ENCODE results near the gene ANP32E.

GRCh38 chr1:150262388-150263320 is 26.7 kb upstream of the ANP32E start:
- TF ChIP-seq RELA (CRISPR knock-in tag; IDR thresholded peaks at IDR 0.05) (no peak), ATF2 (CRISPR knock-in tag; IDR thresholded peaks at IDR 0.05) (no peak), CTCF (CRISPR knock-in tag; IDR thresholded peaks at IDR 0.05) (no peak), ZC3H4 (CRISPR knock-in tag; IDR thresholded peaks at IDR 0.05; ENCODE audit: borderline replicate concordance) (no peak), EP300 (IDR thresholded peaks at IDR 0.05; ENCODE audit: low read depth in 2 of 2, low read length in 2 of 2) (no peak), EP300 (CRISPR knock-in tag; IDR thresholded peaks at IDR 0.05; ENCODE audit: borderline replicate concordance) (no peak), SP140L (CRISPR knock-in tag; IDR thresholded peaks at IDR 0.05; ENCODE audit: borderline replicate concordance) (no peak)
- TF ChIP-seq, protein P1, sequence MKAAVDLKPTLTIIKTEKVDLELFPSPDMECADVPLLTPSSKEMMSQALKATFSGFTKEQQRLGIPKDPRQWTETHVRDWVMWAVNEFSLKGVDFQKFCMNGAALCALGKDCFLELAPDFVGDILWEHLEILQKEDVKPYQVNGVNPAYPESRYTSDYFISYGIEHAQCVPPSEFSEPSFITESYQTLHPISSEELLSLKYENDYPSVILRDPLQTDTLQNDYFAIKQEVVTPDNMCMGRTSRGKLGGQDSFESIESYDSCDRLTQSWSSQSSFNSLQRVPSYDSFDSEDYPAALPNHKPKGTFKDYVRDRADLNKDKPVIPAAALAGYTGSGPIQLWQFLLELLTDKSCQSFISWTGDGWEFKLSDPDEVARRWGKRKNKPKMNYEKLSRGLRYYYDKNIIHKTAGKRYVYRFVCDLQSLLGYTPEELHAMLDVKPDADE (CRISPR knock-in tag; IDR thresholded peaks at IDR 0.05), result no peak
